B cell (primary cell): ENCODE results near the gene CIC. TPM values are rescaled to one million over a fixed set of nuclear protein-coding genes. Genes with fewer than 3 reads are reported as not detected.

Experiments used
- ATAC-seq: fragments of 200-7000 bp; cut with Tn5 transposase; one replicate; pipeline ENCODE4 v1.10.0; 2021; ENCODE audit warnings: low read depth, mild to moderate bottlenecking, moderate number of reproducible peaks, moderate library complexity
- CTCF ChIA-PET: fragments of 350-600 bp; sonication (Branson Sonifier 250); formaldehyde crosslinking; loops from one replicate; lab custom pipeline; 2021; ENCODE audit warnings: antibody characterized with exemption, inconsistent platforms; lab: Charles Lee
- POLR2A ChIA-PET: fragments of 350-600 bp; sonication (Branson Sonifier 250); formaldehyde crosslinking; loops from one replicate; lab custom pipeline; 2021; ENCODE audit warnings: antibody characterized with exemption; lab: Charles Lee
- DNase-seq: peaks from one replicate; pipeline ENCODE4 v3.0.0; 2013
- H2AFZ ChIP-seq: 2 replicates; pipeline ENCODE4 v1.6.1; 2012; ENCODE audit warnings: mild to moderate bottlenecking, low read depth, low read length; ENCODE audit not compliant: insufficient read depth, poor library complexity, severe bottlenecking
- H3K27ac ChIP-seq, 2 donors: 1 replicate in 1 of 2; 2 replicates in 1 of 2; pipeline ENCODE4 v1.5.1; 2012 to 2013; ENCODE audit warnings: low read length in 2 of 2, mild to moderate bottlenecking in 2 of 2, moderate library complexity in 1 of 2
- H3K27me3 ChIP-seq, 4 experiments: fragments of 200-600 bp in 1 of 4; sonication (generic) in 1 of 4; replicated peaks in 1 of 4; 1 replicate in 2 of 4; 2 replicates in 2 of 4; pipeline versions ENCODE4 v1.6.1 to v1.7.0; 2013 to 2016; ENCODE audit warnings: low read length in 3 of 4, mild to moderate bottlenecking in 2 of 4, mixed read lengths in 1 of 4, moderate library complexity in 1 of 4; ENCODE audit not compliant: insufficient read depth in 4 of 4, control insufficient read depth in 3 of 4; ENCODE audit errors: control extremely low read depth in 1 of 4
- H3K36me3 ChIP-seq, 2 experiments: replicated peaks in 1 of 2; 1 replicate in 1 of 2; 2 replicates in 1 of 2; pipeline versions ENCODE4 v1.6.1 to v1.7.1; 2013; ENCODE audit warnings: low read length in 1 of 2; ENCODE audit not compliant: insufficient read depth in 2 of 2, control insufficient read depth in 1 of 2; ENCODE audit errors: control extremely low read depth in 1 of 2, extremely low read depth in 1 of 2
- H3K4me1 ChIP-seq, 2 donors: fragments of 200-600 bp in 1 of 2; sonication (generic) in 1 of 2; 1 replicate in 1 of 2; 2 replicates in 1 of 2; pipeline versions ENCODE4 v1.5.1 to v1.6.1; 2013 to 2017; ENCODE audit warnings: low read length in 2 of 2; ENCODE audit not compliant: control insufficient read depth in 2 of 2, insufficient read depth in 2 of 2
- H3K4me2 ChIP-seq: replicated peaks from 2 replicates; pipeline ENCODE3; 2012; ENCODE audit warnings: mild to moderate bottlenecking, low read depth, low read length; ENCODE audit not compliant: poor library complexity, severe bottlenecking
- H3K4me3 ChIP-seq, 5 experiments: fragments of 200-600 bp in 1 of 5; sonication (generic) in 1 of 5; 1 replicate in 3 of 5; 2 replicates in 2 of 5; pipeline versions ENCODE4 v1.5.1 to v1.7.0; 2011 to 2016; ENCODE audit warnings: low read length in 4 of 5, mild to moderate bottlenecking in 4 of 5, low read depth in 2 of 5, control low read depth in 1 of 5, moderate library complexity in 1 of 5; ENCODE audit not compliant: insufficient read depth in 1 of 5; ENCODE audit errors: control extremely low read depth in 1 of 5, extremely low read depth in 1 of 5
- H3K79me2 ChIP-seq: fragments of 200-600 bp; sonication (generic); one replicate; pipeline ENCODE4 v1.6.0; 2016; ENCODE audit warnings: low read length; ENCODE audit not compliant: control insufficient read depth, insufficient read depth
- H3K9ac ChIP-seq: fragments of 200-600 bp; sonication (generic); 2 replicates; pipeline ENCODE4 v1.6.1; 2017; ENCODE audit warnings: mild to moderate bottlenecking, low read length, moderate library complexity
- H3K9me3 ChIP-seq, 3 donors: one replicate each; pipeline versions ENCODE4 v1.6.1 to v1.7.1; 2013; ENCODE audit warnings: low read length in 2 of 3; ENCODE audit not compliant: control insufficient read depth in 2 of 3, insufficient read depth in 1 of 3; ENCODE audit errors: control extremely low read depth in 1 of 3
- H4K20me1 ChIP-seq: 2 replicates; pipeline ENCODE4 v1.6.0; 2012; ENCODE audit warnings: mild to moderate bottlenecking, low read length; ENCODE audit not compliant: insufficient read depth, control insufficient read depth, poor library complexity, severe bottlenecking
- H3K27ac Mint-ChIP-seq: one replicate; pipeline ENCODE4 v1.8.0; 2021; ENCODE audit warnings: mixed read lengths
- H3K27me3 Mint-ChIP-seq: one replicate; pipeline ENCODE4 v1.8.0; 2021; ENCODE audit warnings: mixed read lengths
- H3K4me1 Mint-ChIP-seq: one replicate; pipeline ENCODE4 v1.8.0; 2021; ENCODE audit warnings: mixed read lengths
- H3K4me3 Mint-ChIP-seq: one replicate; pipeline ENCODE4 v1.8.0; 2021; ENCODE audit warnings: mixed read lengths
- H3K9me3 Mint-ChIP-seq: one replicate; pipeline ENCODE4 v1.8.0; 2022; ENCODE audit warnings: mixed read lengths; ENCODE audit not compliant: insufficient read depth
- CTCF ChIP-seq: fragments of 200-600 bp; IDR thresholded peaks from one replicate; pipeline ENCODE4 v1.8.0; 2022; ENCODE audit warnings: antibody characterized with exemption, mild to moderate bottlenecking
- EZH2 ChIP-seq: IDR thresholded peaks from 2 replicates; pipeline ENCODE4 v1.6.1; 2012; ENCODE audit warnings: borderline replicate concordance, low read depth, mild to moderate bottlenecking, moderate library complexity, low read length; ENCODE audit not compliant: insufficient read depth, poor library complexity, severe bottlenecking
- WGBS: methylation state at CpG from one replicate; pipeline ENCODE4 v1.1.5; 2013; ENCODE audit warnings: missing lambda C conversion rate; ENCODE audit not compliant: insufficient coverage; 5-methylcytosine and 5-hydroxymethylcytosine counted together
- intact Hi-C: fragments of 100-400 bp; cut with micrococcal nuclease; formaldehyde crosslinking; loops from one replicate; pipeline ENCODE4 v1.10.0; 2022
- polyA plus RNA-seq: library from polyadenylated mRNA; depleted of rRNA; stranded (reverse); fragments of >200 nt; gene quantifications from 2 replicates; pipeline ENCODE4 v1.2.3, GENCODE V29; 2012
- total RNA-seq, 2 donors: library from RNA; stranded (reverse); fragments of 120-200 nt in 1 of 2; gene quantifications; 1 replicate in 1 of 2; 2 replicates in 1 of 2; pipeline versions ENCODE4 v1.2.3 to v1.2.4, GENCODE V29; 2013 to 2022

Gene CIC
- total and polyA plus RNA-seq, 2 donors (not counting 1 experiment from before 2014, with no cell fraction given): 75.7 to 119 TPM

- no peak for TF ChIP-seq EZH2
- no peak for TF ChIP-seq CTCF
- intact Hi-C loops: no loop called here
Measured at GRCh38 chr19:42228641-42229040, 40.4 kb upstream of the CIC start.

GRCh38 chr19:42229301-42229854, 39.7 kb upstream of the CIC start:
- Histone ChIP-seq H3K27ac (no peak overlapping the region), H3K4me1 (no peaks in the 10 kb centered on the region), H3K4me3 (no peak overlapping the region), H3K9ac (no peak overlapping the region), H3K79me2 (peaks cover 34% of the 10 kb centered on the region), H2AFZ (no peak overlapping the region), H3K27me3 (no peaks in the 10 kb centered on the region), H3K4me2 (no peak overlapping the region), H3K36me3 (peaks cover 2 to 76% of the 10 kb centered on the region in 2 experiments), H4K20me1 (peaks cover 88% of the 10 kb centered on the region), H3K9me3 (no peaks in the 10 kb centered on the region)
- 80% methylated on average over 2 of the region's 4 CpGs for WGBS
- no peak overlapping the region for H3K27ac Mint-ChIP-seq
- ATAC-seq (no peak), DNase-seq (no peak)
- H3K4me1 Mint-ChIP-seq: peaks cover 6% of the 10 kb centered on the region
- no peak for TF ChIP-seq CTCF
- TF ChIP-seq EZH2: no peak
- no peaks in the 10 kb centered on the region for H3K9me3 Mint-ChIP-seq
- no peaks in the 10 kb centered on the region for H3K27me3 Mint-ChIP-seq
- H3K4me3 Mint-ChIP-seq: no peak overlapping the region
- ChIA-PET POLR2A (no interaction called here), CTCF (interaction anchor here (0.8 to 1.9 kb wide), 3 partner anchors 13 to 96 kb away, joined by 3 to 4 read pairs (median 4); partner anchors contain the start of genes GSK3A and POU2F2)
- intact Hi-C loops: no loop called here

More at GRCh38 chr19:42228641-42229040, 40.4 kb upstream of the CIC start:
- no peaks in the 10 kb centered on the region for H3K27me3 Mint-ChIP-seq
- no peaks in the 10 kb centered on the region for H3K9me3 Mint-ChIP-seq
- Histone ChIP-seq H3K9me3 (no peaks in the 10 kb centered on the region), H3K79me2 (peaks cover 38% of the 10 kb centered on the region), H3K4me2 (no peak overlapping the region), H2AFZ (no peak overlapping the region), H3K27me3 (no peaks in the 10 kb centered on the region), H4K20me1 (peaks cover 84% of the 10 kb centered on the region), H3K27ac (no peak overlapping the region), H3K4me3 (no peak overlapping the region), H3K9ac (no peak overlapping the region), H3K4me1 (no peaks in the 10 kb centered on the region), H3K36me3 (peaks cover 2 to 71% of the 10 kb centered on the region in 2 experiments)
- DNase-seq (no peak), ATAC-seq (no peak)
- no peak overlapping the region for H3K27ac Mint-ChIP-seq
- H3K4me3 Mint-ChIP-seq: no peak overlapping the region
- ChIA-PET CTCF (interaction anchor here (0.8 to 1.9 kb wide), 3 partner anchors 13 to 96 kb away, joined by 3 to 4 read pairs (median 4); partner anchors contain the start of genes GSK3A and POU2F2), POLR2A (no interaction called here)
- WGBS: 72% methylated on average over 2 of the region's 4 CpGs
- peaks cover 6% of the 10 kb centered on the region for H3K4me1 Mint-ChIP-seq
